ENCODE results near the gene HOXC10. TPM values are rescaled to one million over a fixed set of nuclear protein-coding genes. Genes with fewer than 3 reads are reported as not detected.

Gene HOXC10
- total and polyA plus RNA-seq, 10 of the 15 experiments (the other 5 are each of a cell fraction or from before 2014, with no cell fraction given) = 0.59 TPM; not detected in 9

GRCh38 chr12:53976823-53977595, 7.9 kb upstream of the HOXC10 start:
- POLR2A ChIA-PET = interaction anchor here (0.6 kb wide), 1 partner anchor 149 kb away, joined by 5 read pairs; no protein-coding TSS in a partner anchor
- H3K27me3 ChIP-seq (replicated peaks in 1 of 2; ENCODE audit: control insufficient read depth in 2 of 2, insufficient read depth in 2 of 2, low read length in 1 of 2) = peaks cover 23 to 29% of the 10 kb centered on the region in 2 experiments
- RAD21 ChIA-PET (ENCODE audit: unreplicated experiment) = no interaction called here
- WGBS (ENCODE audit: insufficient coverage, insufficient replicate concordance, low lambda C conversion rate, missing lambda C conversion rate) = 0% methylated on average over 9 of the region's 9 CpGs
- H3K4me1 ChIP-seq (ENCODE audit: control insufficient read depth, insufficient read depth, low read length) = peaks cover 22% of the 10 kb centered on the region
- SMC1A ChIA-PET (ENCODE audit: uncharacterized antibody, unreplicated experiment) = interaction anchor here (0.7 kb wide), 1 partner anchor 11 kb away, joined by 3 read pairs; no protein-coding TSS in a partner anchor
- FAIRE-seq = no peak
- no peak overlapping the region for H3K4me2 ChIP-seq (ENCODE audit: control insufficient read depth, insufficient read depth)
- CTCF ChIA-PET = interaction anchor here (0.7 to 1.5 kb wide), 3 partner anchors 8 to 229 kb away, joined by 4 to 5 read pairs (median 4); partner anchors contain the start of gene HOXC10
- H3K27ac ChIP-seq (ENCODE audit: control insufficient read depth, insufficient read depth) = no peak overlapping the region
- H3K9ac ChIP-seq (ENCODE audit: control insufficient read depth, insufficient read depth, low read length) = no peak overlapping the region
- no peak overlapping the region for H3K4me3 ChIP-seq
- intact Hi-C loops (cut with micrococcal nuclease; ENCODE audit: unreplicated experiment) = no loop called here
- no peak for ATAC-seq
- no peaks in the 10 kb centered on the region for H3K79me2 ChIP-seq (ENCODE audit: control insufficient read depth, insufficient read depth, low read length)
- no peaks in the 10 kb centered on the region for H4K20me1 ChIP-seq (ENCODE audit: control insufficient read depth, insufficient read depth)
- no peaks in the 10 kb centered on the region; the same call in 1 of the 3 replicates for H3K9me3 ChIP-seq (replicated peaks; ENCODE audit: control insufficient read depth, insufficient read depth, low read length)
- no peak overlapping the region for H2AFZ ChIP-seq (ENCODE audit: control insufficient read depth, low read depth, low read length)
- TF ChIP-seq TCF12 (IDR thresholded peaks at IDR 0.05; ENCODE audit: low read depth, low read length) (no peak), SREBF1 (IDR thresholded peaks at IDR 0.05; ENCODE audit: low read length) (no peak), POU2F2 (IDR thresholded peaks at IDR 0.05; ENCODE audit: borderline replicate concordance, low read depth, low read length) (no peak), MYC (IDR thresholded peaks at IDR 0.05; ENCODE audit: insufficient read depth, insufficient read length, insufficient replicate concordance, low read length, severe bottlenecking) (no peak), TBL1XR1 (IDR thresholded peaks at IDR 0.05; ENCODE audit: low read depth, low read length) (no peak), RB1 (IDR thresholded peaks at IDR 0.05; ENCODE audit: borderline replicate concordance) (no peak), IKZF2 (IDR thresholded peaks at IDR 0.05) (no peak)
- TF ChIP-seq, protein P1, sequence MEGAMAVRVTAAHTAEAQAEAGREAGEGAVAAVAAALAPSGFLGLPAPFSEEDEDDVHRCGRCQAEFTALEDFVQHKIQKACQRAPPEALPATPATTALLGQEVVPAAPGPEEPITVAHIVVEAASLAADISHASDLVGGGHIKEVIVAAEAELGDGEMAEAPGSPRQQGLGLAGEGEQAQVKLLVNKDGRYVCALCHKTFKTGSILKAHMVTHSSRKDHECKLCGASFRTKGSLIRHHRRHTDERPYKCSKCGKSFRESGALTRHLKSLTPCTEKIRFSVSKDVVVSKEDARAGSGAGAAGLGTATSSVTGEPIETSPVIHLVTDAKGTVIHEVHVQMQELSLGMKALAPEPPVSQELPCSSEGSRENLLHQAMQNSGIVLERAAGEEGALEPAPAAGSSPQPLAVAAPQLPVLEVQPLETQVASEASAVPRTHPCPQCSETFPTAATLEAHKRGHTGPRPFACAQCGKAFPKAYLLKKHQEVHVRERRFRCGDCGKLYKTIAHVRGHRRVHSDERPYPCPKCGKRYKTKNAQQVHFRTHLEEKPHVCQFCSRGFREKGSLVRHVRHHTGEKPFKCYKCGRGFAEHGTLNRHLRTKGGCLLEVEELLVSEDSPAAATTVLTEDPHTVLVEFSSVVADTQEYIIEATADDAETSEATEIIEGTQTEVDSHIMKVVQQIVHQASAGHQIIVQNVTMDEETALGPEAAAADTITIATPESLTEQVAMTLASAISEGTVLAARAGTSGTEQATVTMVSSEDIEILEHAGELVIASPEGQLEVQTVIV (IDR thresholded peaks at IDR 0.05; ENCODE audit: borderline replicate concordance, partially characterized antibody) = no peak
- in situ Hi-C loops (cut with MboI) = no loop called here
- no peaks in the 10 kb centered on the region for H3K36me3 ChIP-seq (ENCODE audit: control insufficient read depth in 2 of 2, insufficient read depth in 2 of 2, low read length in 1 of 2)
- BruUV-seq (replicated peaks) = no TSS peak
- no peak for DNase-seq (ENCODE audit: low read depth, low spot score)
